ENCODE results near the gene SHISA4.

DNA sequence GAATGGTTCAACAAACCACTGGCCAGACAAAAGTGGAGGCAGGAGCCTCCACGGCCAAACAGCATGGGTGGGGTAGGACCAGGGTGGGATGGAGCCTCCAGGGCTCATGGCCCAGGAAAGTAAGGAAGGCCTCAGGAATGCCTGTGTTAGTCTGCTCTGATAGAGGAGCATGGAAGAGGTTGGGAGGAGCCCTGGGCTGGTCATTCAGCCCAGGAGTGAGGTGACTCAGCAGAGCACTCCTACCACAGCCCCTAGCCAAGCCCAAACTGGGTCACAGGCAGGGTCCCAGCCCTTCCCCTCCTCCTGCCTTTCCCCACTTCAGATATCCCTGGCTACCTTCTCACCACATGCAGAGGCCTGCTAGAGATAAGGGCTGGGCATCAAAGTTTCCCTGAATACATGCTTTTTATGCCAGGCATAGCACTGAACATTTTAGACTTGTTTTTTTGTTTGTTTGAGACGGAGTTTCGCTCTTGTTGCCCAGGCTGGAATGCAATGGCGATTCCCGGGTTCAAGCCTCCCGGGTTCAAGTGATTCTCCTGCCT lies 3.1 kb upstream of the SHISA4 start:
- TF ChIP-seq POLR2AphosphoS5 (IDR thresholded peaks at IDR 0.05) (no peak), POLR2A (IDR thresholded peaks at IDR 0.05) (no peak), EP300 (IDR thresholded peaks at IDR 0.05; ENCODE audit: low read depth) (no peak)
